ENCODE data around the gene NEMP2.

NEMP2 gene

GRCh38 chr2:190467575-190468083 is 66.9 kb downstream of the NEMP2 start:
- no peak for TF ChIP-seq CTCF (IDR thresholded peaks at IDR 0.05; ENCODE audit: extremely low read depth, insufficient read depth, missing control alignments)
- no peak for DNase-seq (ENCODE audit: low spot score)

DNA sequence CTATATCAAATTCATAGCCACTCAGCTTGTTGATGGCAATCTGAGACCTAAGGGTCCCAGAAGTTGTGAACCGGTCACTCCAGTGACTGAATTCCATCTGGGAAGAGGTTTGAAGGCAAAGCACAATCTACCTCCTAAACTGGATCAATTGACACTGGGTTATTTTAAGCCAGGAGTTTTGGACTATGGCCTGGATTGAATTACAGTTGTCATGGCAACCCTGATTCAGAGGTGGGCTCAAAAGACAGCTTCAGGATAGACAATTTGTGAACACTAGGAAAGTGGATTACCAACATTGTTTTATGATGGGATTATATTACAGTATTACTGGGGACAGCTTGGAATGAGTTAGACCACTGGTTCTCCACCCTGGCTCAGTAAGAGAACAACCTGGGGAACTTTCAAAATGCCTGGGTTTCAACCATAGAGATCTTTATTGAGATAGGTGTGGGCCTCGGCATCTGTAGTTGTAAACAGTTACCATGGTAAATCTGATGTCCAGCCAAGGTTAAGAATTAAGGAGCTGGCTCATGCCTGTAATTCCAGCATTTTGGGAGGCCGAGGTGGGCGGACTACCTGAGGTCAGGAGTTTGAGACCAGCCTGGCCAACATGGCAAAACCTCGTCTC is 67.6 kb downstream of the NEMP2 start:
- in situ Hi-C loops (cut with MboI; ENCODE audit: low pct_unique_long_range_greater_than_20kb, low sequenced_read_pairs, unreplicated experiment), result no loop called here
- no peak for DNase-seq (ENCODE audit: low spot score)
- no peak for TF ChIP-seq CTCF (IDR thresholded peaks at IDR 0.05; ENCODE audit: extremely low read depth, insufficient read depth, missing control alignments)

More at GRCh38 chr2:190467575-190468083, 66.9 kb downstream of the NEMP2 start:
- in situ Hi-C loops (cut with MboI; ENCODE audit: low pct_unique_long_range_greater_than_20kb, low sequenced_read_pairs, unreplicated experiment), result no loop called here

DNA sequence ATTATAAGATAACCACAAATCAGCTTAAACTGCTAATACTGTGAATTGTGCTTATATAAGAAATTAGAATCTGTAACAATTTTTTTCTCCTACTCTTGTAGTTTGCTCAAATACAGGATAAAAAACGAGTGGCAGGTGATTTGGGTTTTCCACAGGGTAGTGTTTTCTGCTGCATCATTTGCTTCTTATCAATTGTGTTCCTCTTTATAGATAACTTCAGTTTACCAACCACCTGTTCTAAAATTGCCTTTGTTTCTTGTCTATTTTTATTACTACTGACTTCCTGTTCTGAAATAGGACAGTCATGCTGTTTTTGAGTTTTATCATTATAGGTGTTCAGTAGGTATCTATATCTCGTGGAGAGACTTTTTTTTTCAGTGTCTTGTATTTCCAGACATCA is 69.5 kb downstream of the NEMP2 start:
- no peak for TF ChIP-seq CTCF (IDR thresholded peaks at IDR 0.05; ENCODE audit: extremely low read depth, insufficient read depth, missing control alignments)
- in situ Hi-C loops (cut with MboI; ENCODE audit: low pct_unique_long_range_greater_than_20kb, low sequenced_read_pairs, unreplicated experiment), result no loop called here
- no peak for DNase-seq (ENCODE audit: low spot score)

- no peak for DNase-seq (ENCODE audit: low spot score)
- in situ Hi-C loops (cut with MboI; ENCODE audit: low pct_unique_long_range_greater_than_20kb, low sequenced_read_pairs, unreplicated experiment), result no loop called here
- TF ChIP-seq CTCF (IDR thresholded peaks at IDR 0.05; ENCODE audit: extremely low read depth, insufficient read depth, missing control alignments), result no peak
These were observed 71.9 kb downstream of the NEMP2 start for GRCh38 chr2:190462611-190463010.

- in situ Hi-C loops (cut with MboI; ENCODE audit: low pct_unique_long_range_greater_than_20kb, low sequenced_read_pairs, unreplicated experiment), result no loop called here
- no peak for TF ChIP-seq CTCF (IDR thresholded peaks at IDR 0.05; ENCODE audit: extremely low read depth, insufficient read depth, missing control alignments)
- no peak for DNase-seq (ENCODE audit: low spot score)
These were observed 72.3 kb downstream of the NEMP2 start for GRCh38 chr2:190462181-190462580.

GRCh38 chr2:190460487-190460886 is 74.0 kb downstream of the NEMP2 start:
- no peak for DNase-seq (ENCODE audit: low spot score)
- in situ Hi-C loops (cut with MboI; ENCODE audit: low pct_unique_long_range_greater_than_20kb, low sequenced_read_pairs, unreplicated experiment), result no loop called here
- TF ChIP-seq CTCF (IDR thresholded peaks at IDR 0.05; ENCODE audit: extremely low read depth, insufficient read depth, missing control alignments), result no peak

Data from GM13977 (cell line).